NCI-H2196 treated with DMSO at 0.1 percent for 48 hours (cell line): ENCODE measurements around the gene BCDIN3D.

ENCODE experiments used
- DNase-seq: peaks from one replicate; lab custom pipeline; 2025; ENCODE audit not compliant: unreplicated experiment; lab: John Stamatoyannopoulos, UW

BCDIN3D gene

GRCh38 chr12:49798934-49799333 is 44.0 kb downstream of the BCDIN3D start:
- no peak for DNase-seq

GRCh38 chr12:49798248-49798647 is 44.7 kb downstream of the BCDIN3D start:
- DNase-seq = no peak

GRCh38 chr12:49797449-49797776 is 45.5 kb downstream of the BCDIN3D start:
- DNase-seq = no peak

- DNase-seq = no peak
These were observed 46.1 kb downstream of the BCDIN3D start for GRCh38 chr12:49796606-49797448.

GRCh38 chr12:49796155-49796554 is 46.8 kb downstream of the BCDIN3D start:
- no peak for DNase-seq

- no peak for DNase-seq
These were observed 47.2 kb downstream of the BCDIN3D start for GRCh38 chr12:49795654-49796105.

GRCh38 chr12:49794811-49795653 is 47.9 kb downstream of the BCDIN3D start:
- no peak for DNase-seq

- DNase-seq = no peak
These were observed 48.9 kb downstream of the BCDIN3D start for GRCh38 chr12:49794021-49794420.

GRCh38 chr12:49793620-49794019 is 49.3 kb downstream of the BCDIN3D start:
- DNase-seq = no peak

- no peak for DNase-seq
These were observed 49.8 kb downstream of the BCDIN3D start for GRCh38 chr12:49792976-49793580.

GRCh38 chr12:49792181-49792970 is 50.5 kb downstream of the BCDIN3D start:
- no peak for DNase-seq

- DNase-seq = no peak
These were observed 51.2 kb downstream of the BCDIN3D start for GRCh38 chr12:49791700-49792099.

GRCh38 chr12:49790741-49791555 is 52.0 kb downstream of the BCDIN3D start:
- no peak for DNase-seq

GRCh38 chr12:49789992-49790391 is 52.9 kb downstream of the BCDIN3D start:
- DNase-seq = no peak

GRCh38 chr12:49787672-49788071 is 55.2 kb downstream of the BCDIN3D start:
- no peak for DNase-seq
